Gastrocnemius medialis (tissue), 4 donors: ENCODE measurements around the gene TPSB2.
"Not testable (repeated sequence)": the region's sequence is repeated elsewhere in the genome, so short reads cannot be mapped to it uniquely, and the experiment has no call there.

Experiments used
- POLR2A ChIP-seq, 2 donors: fragments of 450-650 bp; IDR thresholded peaks; one replicate each; pipeline ENCODE4 v1.6.1; 2017; ENCODE audit warnings: antibody characterized with exemption in 2 of 2, mild to moderate bottlenecking in 2 of 2, moderate library complexity in 2 of 2
- TF ChIP-seq, protein P1 (sequence below), 5 experiments: fragments of 450-650 bp in 3 of 5; fragments of 200-600 bp in 2 of 5; sonication (generic) in 2 of 5; IDR thresholded peaks in 4 of 5; conservative IDR thresholded peaks in 1 of 5; 1 replicate in 4 of 5; 2 replicates in 1 of 5; pipeline ENCODE4 v1.5.1; 2016 to 2019; ENCODE audit warnings: antibody characterized with exemption in 5 of 5, mild to moderate bottlenecking in 3 of 5, moderate library complexity in 3 of 5

DNA sequence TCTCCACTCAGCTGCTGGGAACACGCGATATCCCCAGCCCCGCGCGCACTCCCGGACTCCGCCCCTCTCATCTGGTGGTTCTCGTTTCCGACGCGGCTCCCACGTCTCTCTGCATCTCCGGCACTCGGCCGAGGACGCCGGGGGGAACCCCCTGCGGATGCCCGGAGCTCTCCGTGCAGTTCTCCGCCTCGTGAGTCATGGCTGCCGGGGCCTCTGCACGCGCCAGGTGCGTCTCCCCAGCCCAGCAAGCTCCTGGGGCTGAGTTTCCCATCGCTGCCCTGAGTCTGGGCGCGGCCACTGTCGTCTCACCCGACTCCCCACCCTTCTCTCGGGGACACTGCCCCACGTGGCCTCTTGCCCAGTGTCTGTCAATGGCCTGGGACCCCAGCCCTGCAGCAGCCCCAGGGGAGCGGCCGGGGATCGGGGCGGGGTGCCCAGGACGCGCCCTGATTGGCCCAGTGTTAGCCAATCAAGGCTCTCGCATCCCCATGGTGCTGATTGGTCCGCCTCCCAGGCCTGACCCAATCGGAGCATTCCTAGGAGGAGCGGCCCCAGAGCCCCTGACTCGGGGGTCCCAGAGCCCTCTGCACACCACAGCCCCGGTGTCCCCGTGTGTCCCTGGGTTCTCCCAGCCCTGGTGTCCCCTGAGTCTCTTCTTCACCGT is 23.8 kb upstream of the TPSB2 start:
- TF ChIP-seq, protein P1, sequence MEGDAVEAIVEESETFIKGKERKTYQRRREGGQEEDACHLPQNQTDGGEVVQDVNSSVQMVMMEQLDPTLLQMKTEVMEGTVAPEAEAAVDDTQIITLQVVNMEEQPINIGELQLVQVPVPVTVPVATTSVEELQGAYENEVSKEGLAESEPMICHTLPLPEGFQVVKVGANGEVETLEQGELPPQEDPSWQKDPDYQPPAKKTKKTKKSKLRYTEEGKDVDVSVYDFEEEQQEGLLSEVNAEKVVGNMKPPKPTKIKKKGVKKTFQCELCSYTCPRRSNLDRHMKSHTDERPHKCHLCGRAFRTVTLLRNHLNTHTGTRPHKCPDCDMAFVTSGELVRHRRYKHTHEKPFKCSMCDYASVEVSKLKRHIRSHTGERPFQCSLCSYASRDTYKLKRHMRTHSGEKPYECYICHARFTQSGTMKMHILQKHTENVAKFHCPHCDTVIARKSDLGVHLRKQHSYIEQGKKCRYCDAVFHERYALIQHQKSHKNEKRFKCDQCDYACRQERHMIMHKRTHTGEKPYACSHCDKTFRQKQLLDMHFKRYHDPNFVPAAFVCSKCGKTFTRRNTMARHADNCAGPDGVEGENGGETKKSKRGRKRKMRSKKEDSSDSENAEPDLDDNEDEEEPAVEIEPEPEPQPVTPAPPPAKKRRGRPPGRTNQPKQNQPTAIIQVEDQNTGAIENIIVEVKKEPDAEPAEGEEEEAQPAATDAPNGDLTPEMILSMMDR (IDR thresholded peaks at IDR 0.05 in 4 of 5, conservative IDR thresholded peaks at IDR 0.05 in 1 of 5), result not testable (repeated sequence)
- not testable (repeated sequence) for TF ChIP-seq POLR2A (IDR thresholded peaks at IDR 0.05)
